Posterior vena cava (tissue), 2 donors: Measurements from ENCODE around the gene HYDIN. TPM values are rescaled to one million over a fixed set of nuclear protein-coding genes. Genes with fewer than 3 reads are reported as not detected.
"Not testable (repeated sequence)": the region's sequence is repeated elsewhere in the genome, so short reads cannot be mapped to it uniquely, and the experiment has no call there.

Experiments used
- DNase-seq: peaks from one replicate; pipeline ENCODE4 v3.0.0-alpha.2; 2020; ENCODE audit warnings: low spot score
- intact Hi-C, 2 donors: fragments of 100-400 bp; cut with DNase I; formaldehyde crosslinking; loops; one replicate each; pipeline versions ENCODE4 v1.14.1 to v1.14.2; 2022 to 2023
- total RNA-seq, 2 donors: library from RNA; stranded (reverse); fragmentation: NEBNext Ultra II Directional; extraction: Animal tissue kit (Norgen Biotek cat#: 25700); gene quantifications; one replicate each; pipeline ENCODE4 v1.2.1, GENCODE V29; 2021
- donor health status: DM: yes; HTN: yes; CAD: no.
- donor health status: DM: yes; HTN: yes; CAD: no.

HYDIN gene
- total RNA-seq, 2 donors from 2014 or later = 2.8 to 3.5 TPM

DNA sequence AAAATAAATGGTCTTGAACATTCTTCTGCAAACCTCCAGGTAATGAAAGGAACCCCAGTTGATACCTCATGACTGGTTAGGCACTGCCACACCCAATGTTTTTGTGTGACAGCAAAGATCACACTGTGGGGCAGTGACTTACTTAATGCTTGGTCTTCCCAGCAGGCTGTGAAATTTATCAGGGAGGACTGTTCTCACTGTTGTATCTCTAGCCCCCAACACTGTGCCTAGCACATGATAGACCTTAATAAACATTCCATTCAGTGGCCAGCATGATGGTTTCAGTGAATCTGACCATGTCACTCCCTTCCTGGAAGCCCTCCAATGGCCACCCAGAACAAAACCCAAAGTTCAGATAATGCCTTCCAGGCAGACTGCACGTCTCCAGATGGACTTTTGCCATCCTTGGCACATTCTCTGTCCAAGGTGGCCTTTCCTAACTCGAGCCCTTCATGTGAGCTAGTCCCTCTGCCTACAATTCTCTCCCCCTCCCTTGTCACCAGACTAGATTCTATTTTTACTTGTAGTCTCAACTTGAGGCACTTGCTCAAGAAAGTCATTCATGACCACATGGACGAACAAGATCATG, 206.6 kb downstream of the HYDIN start:
- DNase-seq, intact Hi-C loops: not testable (repeated sequence)

- DNase-seq, intact Hi-C loops: not testable (repeated sequence)
These were observed 208.5 kb downstream of the HYDIN start for GRCh38 chr16:71021961-71022537.

- DNase-seq, intact Hi-C loops: not testable (repeated sequence)
These were observed 211.3 kb downstream of the HYDIN start for GRCh38 chr16:71019067-71019682.

GRCh38 chr16:71015419-71015818, 215.1 kb downstream of the HYDIN start:
- DNase-seq, intact Hi-C loops: not testable (repeated sequence)

DNA sequence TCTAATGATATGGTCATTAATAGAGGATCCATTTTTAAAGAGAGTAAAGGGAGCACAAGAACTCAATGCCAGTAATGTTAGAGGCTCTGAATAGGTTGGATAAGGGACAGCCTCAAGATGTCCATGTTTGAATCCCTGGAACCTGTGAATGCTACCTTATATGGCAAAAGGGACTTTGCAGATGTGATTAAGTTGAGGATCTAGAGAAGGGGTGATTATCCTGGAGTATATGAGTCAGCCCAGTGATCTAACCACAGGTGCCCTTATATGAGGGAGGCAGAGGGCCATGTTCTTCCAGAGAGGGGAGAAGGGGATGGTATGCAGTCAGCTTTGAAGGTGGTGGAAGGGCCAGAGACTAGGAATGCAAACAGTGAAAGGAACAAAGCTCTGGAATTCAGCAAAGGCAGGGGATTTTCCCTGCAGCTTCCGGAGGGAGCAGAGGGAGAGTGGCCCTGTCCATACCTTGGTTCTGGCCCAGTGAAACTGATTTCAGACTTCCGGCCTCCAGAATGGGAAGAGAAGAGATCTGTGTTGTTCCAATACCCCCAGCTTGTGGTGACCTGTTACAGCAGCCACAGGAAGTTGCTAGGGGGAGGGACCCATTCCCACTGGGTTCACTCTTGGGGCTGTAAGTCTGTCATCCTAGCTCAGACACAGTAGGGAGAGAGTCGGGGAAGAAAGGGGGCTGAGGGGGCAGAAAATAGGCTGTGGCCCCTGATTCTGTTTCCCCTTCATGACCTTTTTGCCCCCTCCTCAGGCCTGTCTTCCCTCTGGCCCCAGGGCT, 220.9 kb downstream of the HYDIN start:
- intact Hi-C loops, DNase-seq: not testable (repeated sequence)

DNA sequence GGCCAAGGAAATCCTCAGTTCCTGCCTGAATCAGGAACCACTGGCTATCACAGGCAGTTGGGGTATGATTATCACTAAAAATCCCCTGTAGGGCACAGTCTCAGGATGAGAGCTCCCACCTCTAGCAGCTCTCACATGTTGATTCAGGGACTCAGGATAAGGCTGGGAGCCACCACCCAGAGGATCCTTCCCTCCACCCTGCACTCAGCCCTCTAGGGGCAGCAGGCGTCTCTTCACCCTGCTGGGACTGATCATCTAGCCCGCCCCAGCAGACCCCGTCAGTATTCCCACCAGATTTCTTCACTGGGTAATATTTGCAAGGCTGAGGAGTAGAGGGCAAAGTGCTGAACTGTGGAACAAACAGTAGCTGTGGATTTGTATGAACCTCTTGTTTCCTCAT, 224.0 kb downstream of the HYDIN start:
- DNase-seq, intact Hi-C loops: not testable (repeated sequence)

DNA sequence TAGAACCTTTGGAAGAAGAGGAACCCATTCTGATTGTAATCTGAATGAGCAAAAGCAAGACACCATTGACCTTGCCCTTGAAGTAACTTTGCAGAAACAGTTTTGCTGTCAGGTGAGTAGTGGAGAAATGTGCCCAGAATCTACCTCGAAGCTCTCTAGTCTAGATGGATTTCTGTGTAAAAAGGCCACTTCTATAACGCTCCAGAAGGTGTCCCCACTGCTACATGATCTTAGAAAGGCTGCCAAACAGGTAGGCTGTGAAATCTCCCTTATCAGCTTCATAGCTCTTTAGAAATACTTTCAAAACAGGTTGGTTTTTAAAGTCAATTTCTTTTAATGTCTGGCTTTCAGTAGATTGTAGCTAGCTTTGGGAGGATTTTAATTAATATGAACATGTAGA, 230.8 kb downstream of the HYDIN start:
- intact Hi-C loops, DNase-seq: not testable (repeated sequence)

DNA sequence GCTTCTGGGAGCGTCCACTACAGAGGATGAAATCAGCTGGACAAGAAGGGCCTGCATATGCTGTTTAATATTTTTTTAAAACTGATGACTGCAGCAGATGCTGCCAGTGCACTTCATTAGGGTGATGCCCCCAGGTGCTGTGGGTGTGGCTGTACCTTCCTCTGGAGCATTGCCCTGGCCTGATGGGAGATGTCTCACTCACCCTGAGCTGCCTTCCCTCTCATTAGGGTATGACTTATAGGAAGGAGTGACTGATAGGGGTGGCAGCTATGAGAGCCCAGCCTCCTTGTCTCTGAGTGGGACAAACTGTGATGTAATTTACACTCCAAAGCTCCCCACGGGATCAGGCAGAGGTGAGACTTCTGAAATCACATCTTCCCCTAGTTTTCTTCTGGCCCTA, 234.7 kb downstream of the HYDIN start:
- intact Hi-C loops = not testable (repeated sequence)

DNA sequence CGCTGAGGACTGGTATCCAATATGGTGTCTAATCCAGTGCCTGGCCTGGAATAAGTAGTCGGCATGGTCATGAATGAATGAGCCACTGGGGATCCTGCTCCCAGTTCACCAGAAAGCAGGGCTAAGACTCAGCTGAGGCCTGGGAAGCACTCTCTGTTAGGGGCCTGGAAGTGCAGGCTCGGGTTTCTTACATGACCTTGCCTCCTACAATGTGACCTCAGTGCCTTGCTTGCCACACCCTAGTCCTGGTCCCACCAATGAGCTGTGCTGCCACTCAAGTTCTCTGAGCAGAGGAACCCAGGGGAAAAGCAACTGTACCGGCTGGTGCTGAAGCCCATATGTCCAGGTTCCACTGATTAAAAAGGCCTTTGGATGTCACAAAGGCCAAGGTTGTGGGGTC, 238.0 kb downstream of the HYDIN start:
- intact Hi-C loops, DNase-seq: not testable (repeated sequence)

More for the DNA sequence above, 234.7 kb downstream of the HYDIN start:
- DNase-seq = not testable (repeated sequence)

- intact Hi-C loops, DNase-seq: not testable (repeated sequence)
These were observed 243.4 kb downstream of the HYDIN start for GRCh38 chr16:70987019-70987715.

GRCh38 chr16:70984675-70985074, 245.8 kb downstream of the HYDIN start:
- DNase-seq, intact Hi-C loops: not testable (repeated sequence)

DNA sequence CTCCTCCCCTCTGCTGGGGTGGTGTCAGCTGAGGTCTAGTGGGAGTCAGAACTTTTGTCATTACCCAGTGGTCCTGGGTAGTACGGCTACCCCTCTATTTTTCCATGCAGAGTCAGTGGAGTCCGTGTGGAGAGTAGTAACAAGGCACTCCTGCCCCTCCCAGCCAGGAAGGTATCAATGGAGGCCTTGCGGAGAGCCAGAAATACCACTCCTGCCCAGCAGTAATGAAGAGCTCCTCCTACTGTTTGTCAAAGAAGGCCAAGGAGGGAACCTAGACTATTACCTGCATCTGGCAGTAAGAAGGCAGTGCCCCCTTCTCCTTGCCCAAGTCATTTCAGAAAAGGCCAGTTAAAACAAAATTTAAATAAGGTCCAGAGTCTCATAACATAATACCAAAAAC, 262.2 kb downstream of the HYDIN start:
- intact Hi-C loops, DNase-seq: not testable (repeated sequence)

DNA sequence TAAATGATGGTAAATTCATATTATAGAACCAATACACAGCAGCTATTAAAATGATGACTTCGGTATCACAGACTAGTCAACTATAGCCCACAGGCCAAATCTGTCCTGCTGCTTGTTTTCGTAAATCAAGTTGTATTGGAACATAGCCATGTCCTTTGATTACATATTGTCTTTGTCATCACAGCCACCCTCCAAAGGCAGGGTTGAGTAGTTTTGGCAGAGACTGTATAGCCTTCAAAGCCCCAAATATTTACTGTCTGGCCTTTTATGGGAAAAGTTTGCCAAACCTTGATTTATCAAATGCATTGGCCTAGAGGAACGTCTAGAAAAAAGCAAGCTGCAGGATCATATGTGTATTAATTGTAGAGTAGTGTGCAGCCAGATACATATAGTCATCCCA, 270.4 kb downstream of the HYDIN start:
- DNase-seq, intact Hi-C loops: not testable (repeated sequence)

- intact Hi-C loops, DNase-seq: not testable (repeated sequence)
These were observed 275.6 kb downstream of the HYDIN start for GRCh38 chr16:70954922-70955321.

GRCh38 chr16:70953824-70954223, 276.7 kb downstream of the HYDIN start:
- DNase-seq, intact Hi-C loops: not testable (repeated sequence)

- intact Hi-C loops, DNase-seq: not testable (repeated sequence)
These were observed 287.0 kb downstream of the HYDIN start for GRCh38 chr16:70943551-70943950.

GRCh38 chr16:70939690-70940359, 290.7 kb downstream of the HYDIN start:
- intact Hi-C loops, DNase-seq: not testable (repeated sequence)

GRCh38 chr16:70936781-70937525, 293.6 kb downstream of the HYDIN start:
- intact Hi-C loops, DNase-seq: not testable (repeated sequence)
